HepG2 (cell line): Measurements from ENCODE around the gene SLC15A1. TPM values are rescaled to one million over a fixed set of nuclear protein-coding genes. Genes with fewer than 3 reads are reported as not detected.

Experiments
- ATAC-seq: fragments of 200-7000 bp; cut with Tn5 transposase; 3 replicates; pipeline ENCODE4 v1.9.1; 2020; ENCODE audit warnings: mild to moderate bottlenecking, moderate library complexity
- BruUV-seq: library from RNA; stranded (reverse); fragments of 400-500 nt; replicated peaks from 2 replicates; lab custom pipeline; 2021; lab: Mats Ljungman, UMichigan
- CTCF ChIA-PET: fragments of 300-600 bp; formaldehyde crosslinking; extraction: SDS; loops from one replicate; lab custom pipeline; 2021; ENCODE audit warnings: low total read pairs, inconsistent platforms, low intra/inter-chr PET ratio; lab: Yijun Ruan, JAX
- POLR2A ChIA-PET: fragments of 350-600 bp; sonication (Branson Sonifier 250); formaldehyde crosslinking; loops from one replicate; lab custom pipeline; 2020; ENCODE audit warnings: antibody characterized with exemption, inconsistent platforms; lab: Yijun Ruan, JAX
- DNase-seq: peaks from one replicate; pipeline ENCODE4 v3.0.0-alpha.2; 2015; ENCODE audit warnings: low spot score
- FAIRE-seq: peaks from 3 replicates; lab custom pipeline; 2011; peaks lifted over from hg19 to GRCh38; lab: Jason Lieb, UNC
- H2AFZ ChIP-seq: one replicate; pipeline ENCODE4 v1.6.1; 2011; ENCODE audit warnings: low read length, inconsistent platforms
- H3K27ac ChIP-seq: fragments of 300-600 bp; 3 replicates; pipeline ENCODE4 v1.8.0; 2011; ENCODE audit warnings: mixed run types, mild to moderate bottlenecking, mixed read lengths, low read length, inconsistent platforms; ENCODE audit not compliant: insufficient read depth; ENCODE audit errors: extremely low read length
- H3K27me3 ChIP-seq, 2 experiments: fragments of 200-600 bp in 1 of 2; 2 replicates in 1 of 2; 3 replicates in 1 of 2; pipeline versions ENCODE4 v1.6.0 to v1.8.0; 2011; ENCODE audit warnings: low read length in 2 of 2, mild to moderate bottlenecking in 2 of 2, moderate library complexity in 2 of 2, inconsistent platforms in 1 of 2; ENCODE audit not compliant: insufficient read depth in 2 of 2, control insufficient read depth in 1 of 2
- H3K36me3 ChIP-seq, 2 experiments: fragments of 200-600 bp in 1 of 2; replicated peaks in 1 of 2; 2 replicates in 1 of 2; 3 replicates in 1 of 2; pipeline versions ENCODE4 v1.5.1 to v1.8.0; 2011; ENCODE audit warnings: low read length in 2 of 2, inconsistent platforms in 1 of 2; ENCODE audit not compliant: insufficient read depth in 2 of 2, control insufficient read depth in 1 of 2
- H3K4me1 ChIP-seq: 2 replicates; pipeline ENCODE4 v1.5.1; 2012; ENCODE audit warnings: low read length, inconsistent platforms; ENCODE audit not compliant: insufficient read depth
- H3K4me2 ChIP-seq: 2 replicates; pipeline ENCODE4 v1.6.0; 2011; ENCODE audit warnings: low read depth, low read length, inconsistent platforms
- H3K4me3 ChIP-seq, 3 experiments: fragments of 200-600 bp in 1 of 3; sonication (generic), shearing (Covaris generic) in 1 of 3; replicated peaks in 1 of 3; 2 replicates each; pipeline ENCODE4 v1.5.1; 2011 to 2016; ENCODE audit warnings: low read length in 3 of 3, inconsistent platforms in 2 of 3, low read depth in 2 of 3, mild to moderate bottlenecking in 2 of 3, control low read depth in 1 of 3, mixed read lengths in 1 of 3; ENCODE audit not compliant: insufficient read depth in 1 of 3
- H3K79me2 ChIP-seq: one replicate; pipeline ENCODE4 v1.6.1; 2011; ENCODE audit warnings: low read length, inconsistent platforms; ENCODE audit not compliant: insufficient read depth
- H3K9ac ChIP-seq: 2 replicates; pipeline ENCODE4 v1.6.0; 2011; ENCODE audit warnings: mild to moderate bottlenecking, low read depth, low read length, inconsistent platforms; ENCODE audit not compliant: insufficient read depth
- H3K9me3 ChIP-seq: 2 replicates; pipeline ENCODE4 v1.5.1; 2012; ENCODE audit warnings: mild to moderate bottlenecking, low read length
- H4K20me1 ChIP-seq: 2 replicates; pipeline ENCODE4 v1.6.0; 2011; ENCODE audit warnings: inconsistent platforms, mild to moderate bottlenecking, low read length, moderate library complexity; ENCODE audit not compliant: insufficient read depth
- ETV5 ChIP-seq: IDR thresholded peaks from 2 replicates; pipeline ENCODE4 v1.6.1; 2018; ENCODE audit warnings: missing biosample characterization, missing genetic modification reagents, inconsistent platforms, borderline replicate concordance
- GABPB1 ChIP-seq: IDR thresholded peaks from 2 replicates; pipeline ENCODE4 v1.6.1; 2016; ENCODE audit warnings: mild to moderate bottlenecking, missing genetic modification reagents, moderate library complexity, missing compliant biosample characterization
- GZF1 ChIP-seq: sonication (generic); formaldehyde crosslinking; IDR thresholded peaks from 2 replicates; pipeline ENCODE4 v1.5.1; 2020; ENCODE audit warnings: mild to moderate bottlenecking, missing genetic modification reagents
- RARA ChIP-seq: IDR thresholded peaks from 2 replicates; pipeline ENCODE4 v1.6.1; 2016; ENCODE audit warnings: missing genetic modification reagents, missing compliant biosample characterization
- RFXAP ChIP-seq: sonication (generic); formaldehyde crosslinking; IDR thresholded peaks from 2 replicates; pipeline ENCODE4 v1.4.0; 2020; ENCODE audit warnings: missing genetic modification reagents, borderline replicate concordance
- ZNF362 ChIP-seq: sonication (generic); formaldehyde crosslinking; IDR thresholded peaks from 2 replicates; pipeline ENCODE4 v1.4.0; 2020; ENCODE audit warnings: missing genetic modification reagents, mild to moderate bottlenecking, borderline replicate concordance
- ZNF557 ChIP-seq: sonication (generic); formaldehyde crosslinking; IDR thresholded peaks from 2 replicates; pipeline ENCODE4 v1.4.0; 2020; ENCODE audit warnings: missing genetic modification reagents
- ZNF562 ChIP-seq: sonication (generic); formaldehyde crosslinking; IDR thresholded peaks from 2 replicates; pipeline ENCODE4 v1.8.0; 2022; ENCODE audit warnings: missing genetic modification reagents, borderline replicate concordance
- ZNF720 ChIP-seq: sonication (generic); formaldehyde crosslinking; IDR thresholded peaks from 2 replicates; pipeline ENCODE4 v1.4.0; 2020; ENCODE audit warnings: missing genetic modification reagents
- WGBS: methylation state at CpG from one replicate; pipeline ENCODE4 v1.1.6; 2017; ENCODE audit warnings: low lambda C conversion rate; 5-methylcytosine and 5-hydroxymethylcytosine counted together
- in situ Hi-C: cut with HindIII; loops from 2 replicates; pipeline ENCODE4 v1.10.0; 2017; ENCODE audit warnings: low pct_unique_long_range_greater_than_20kb; ENCODE audit not compliant: extremely low pct_ligation_motif_present
- intact Hi-C: fragments of 100-400 bp; cut with micrococcal nuclease; formaldehyde crosslinking; loops from one replicate; pipeline ENCODE4 v1.10.0; 2022; ENCODE audit not compliant: unreplicated experiment
- polyA plus RNA-seq, 8 experiments: library from polyadenylated mRNA; depleted of rRNA in 3 of 8; stranded (reverse) in 7 of 8; unstranded in 1 of 8; fragments of >200 nt; fragmentation: Illumina TruSeq in 4 of 8; extraction: Trizol in 4 of 8; gene quantifications; 2 replicates each; pipeline versions ENCODE4 v1.2.1 to v1.2.3, GENCODE V29; 2011 to 2016; ENCODE audit warnings: low read depth in 4 of 8, missing spikeins in 1 of 8, mixed read lengths in 1 of 8; ENCODE audit not compliant: insufficient read depth in 1 of 8
- total RNA-seq, 5 experiments: library from RNA; depleted of rRNA; stranded (reverse); fragments of >200 nt; fragmentation: Illumina TruSeq; extraction: Trizol; gene quantifications; 2 replicates each; pipeline ENCODE4 v1.2.3, GENCODE V29; 2016; ENCODE audit warnings: low read depth in 1 of 5

The SLC15A1 gene
- total and polyA plus RNA-seq, 2 of the 13 experiments (the other 11 are each of a cell fraction or from before 2014, with no cell fraction given): 0.17 to 0.20 TPM

GRCh38 chr13:98774776-98775175, 22.3 kb upstream of the SLC15A1 start:
- Histone ChIP-seq H4K20me1 (no peaks in the 10 kb centered on the region), H3K4me2 (no peak overlapping the region), H3K27ac (no peak overlapping the region), H3K27me3 (0 out of 5 replicates have a peak, but pooled peaks cover 0 to 10% of the 10 kb centered on the region in 2 experiments), H2AFZ (no peak overlapping the region), H3K79me2 (no peaks in the 10 kb centered on the region), H3K9me3 (no peaks in the 10 kb centered on the region), H3K4me3 (no peak overlapping the region), H3K36me3 (no peaks in the 10 kb centered on the region), H3K4me1 (peaks cover 33% of the 10 kb centered on the region), H3K9ac (no peak overlapping the region)
- TF ChIP-seq ZNF562 (CRISPR knock-in tag): no peak
- TF ChIP-seq ZNF720: no peak
- no peak for TF ChIP-seq ZNF362
- ChIA-PET CTCF (no interaction called here), POLR2A (no interaction called here)
- 82% methylated on average over 8 of the region's 9 CpGs for WGBS
- no peak for FAIRE-seq
- intact Hi-C loops (no loop called here), in situ Hi-C loops (no loop called here)
- ATAC-seq: no peak
- no peak for DNase-seq
- BruUV-seq: no TSS peak

- ChIA-PET POLR2A (no interaction called here), CTCF (no interaction called here)
- ATAC-seq: no peak
- Histone ChIP-seq H3K27ac (no peak overlapping the region), H4K20me1 (no peaks in the 10 kb centered on the region), H3K4me1 (peaks cover 33% of the 10 kb centered on the region), H3K4me2 (no peak overlapping the region; the same call in 1 of the 2 replicates), H3K4me3 (no peak overlapping the region), H2AFZ (no peak overlapping the region), H3K36me3 (no peaks in the 10 kb centered on the region), H3K9me3 (no peaks in the 10 kb centered on the region), H3K27me3 (0 out of 5 replicates have a peak, but pooled peaks cover 0 to 10% of the 10 kb centered on the region in 2 experiments), H3K9ac (no peak overlapping the region), H3K79me2 (no peaks in the 10 kb centered on the region)
- intact Hi-C loops (no loop called here), in situ Hi-C loops (no loop called here)
- no peak for TF ChIP-seq ZNF557 (CRISPR knock-in tag)
- no peak for TF ChIP-seq RFXAP (CRISPR knock-in tag)
- TF ChIP-seq ETV5 (CRISPR knock-in tag): no peak
- 0 out of 2 replicates have a peak, but pooled peaks have one; percentile 25 for TF ChIP-seq RARA
- TF ChIP-seq GABPB1 (CRISPR knock-in tag): peak; percentile 33; the same call in 1 of the 2 replicates
- no peak for TF ChIP-seq GZF1
- no peak for DNase-seq
- FAIRE-seq: no peak
- WGBS: 73% methylated on average over 6 of the region's 20 CpGs
- no TSS peak for BruUV-seq
Measured at GRCh38 chr13:98773921-98774320, 21.4 kb upstream of the SLC15A1 start.
